HepG2 (cell line): ENCODE results near the gene UPF3A. TPM values are rescaled to one million over a fixed set of nuclear protein-coding genes. Genes with fewer than 3 reads are reported as not detected.
A peak's percentile ranks its signal among the peaks of the same experiment; 100 is the strongest.

ENCODE experiments used
- GATA4 ChIP-seq: sonication (generic); IDR thresholded peaks from 2 replicates; pipeline ENCODE4 v1.6.1; 2016; ENCODE audit warnings: antibody characterized with exemption, low read depth, borderline replicate concordance
- GATAD2A ChIP-seq: IDR thresholded peaks from 2 replicates; pipeline ENCODE4 v1.6.1; 2016
- KDM1A ChIP-seq: IDR thresholded peaks from 2 replicates; pipeline ENCODE4 v1.6.1; 2016; ENCODE audit warnings: missing compliant biosample characterization
- NFIC ChIP-seq: IDR thresholded peaks from 2 replicates; pipeline ENCODE4 v1.6.1; 2012; ENCODE audit warnings: mild to moderate bottlenecking, low read length, inconsistent platforms
- SMAD9 ChIP-seq: sonication (generic); formaldehyde crosslinking; IDR thresholded peaks from 2 replicates; pipeline ENCODE4 v1.5.1; 2020; ENCODE audit warnings: mild to moderate bottlenecking, missing genetic modification reagents
- ZBTB20 ChIP-seq: sonication (generic); formaldehyde crosslinking; IDR thresholded peaks from 2 replicates; pipeline ENCODE4 v1.8.1; 2023; ENCODE audit warnings: missing genetic modification reagents, low read depth, mild to moderate bottlenecking, borderline replicate concordance
- ZNF557 ChIP-seq: sonication (generic); formaldehyde crosslinking; IDR thresholded peaks from 2 replicates; pipeline ENCODE4 v1.4.0; 2020; ENCODE audit warnings: missing genetic modification reagents
- ZNF605 ChIP-seq: sonication (generic); formaldehyde crosslinking; IDR thresholded peaks from 2 replicates; pipeline ENCODE4 v1.8.0; 2022; ENCODE audit warnings: mild to moderate bottlenecking, missing genetic modification reagents
- polyA plus RNA-seq, 8 experiments: library from polyadenylated mRNA; depleted of rRNA in 3 of 8; stranded (reverse) in 7 of 8; unstranded in 1 of 8; fragments of >200 nt; fragmentation: Illumina TruSeq in 4 of 8; extraction: Trizol in 4 of 8; gene quantifications; 2 replicates each; pipeline versions ENCODE4 v1.2.1 to v1.2.3, GENCODE V29; 2011 to 2016; ENCODE audit warnings: low read depth in 4 of 8, missing spikeins in 1 of 8, mixed read lengths in 1 of 8; ENCODE audit not compliant: insufficient read depth in 1 of 8
- total RNA-seq, 5 experiments: library from RNA; depleted of rRNA; stranded (reverse); fragments of >200 nt; fragmentation: Illumina TruSeq; extraction: Trizol; gene quantifications; 2 replicates each; pipeline ENCODE4 v1.2.3, GENCODE V29; 2016; ENCODE audit warnings: low read depth in 1 of 5
- TF ChIP-seq, protein P1 (sequence below): sonication (generic); formaldehyde crosslinking; IDR thresholded peaks from 2 replicates; pipeline ENCODE4 v1.5.1; 2020; ENCODE audit warnings: mild to moderate bottlenecking, missing genetic modification reagents, moderate library complexity
- TF ChIP-seq, protein P2 (sequence below): IDR thresholded peaks from 2 replicates; pipeline ENCODE4 v1.6.1; 2016; ENCODE audit warnings: missing genetic modification reagents, missing compliant biosample characterization
- TF ChIP-seq, protein P3 (sequence below): sonication (generic); formaldehyde crosslinking; IDR thresholded peaks from 2 replicates; pipeline ENCODE4 v1.4.0; 2020; ENCODE audit warnings: missing genetic modification reagents
- TF ChIP-seq, protein P4 (sequence below): sonication (generic); formaldehyde crosslinking; IDR thresholded peaks from 2 replicates; pipeline ENCODE4 v1.4.0; 2020; ENCODE audit warnings: missing genetic modification reagents
- TF ChIP-seq, protein P5 (sequence below): sonication (generic); formaldehyde crosslinking; IDR thresholded peaks from 2 replicates; pipeline ENCODE4 v1.5.1; 2020; ENCODE audit warnings: missing genetic modification reagents, mild to moderate bottlenecking, borderline replicate concordance
- TF ChIP-seq, protein P6 (sequence below): IDR thresholded peaks from 2 replicates; pipeline ENCODE4 v1.6.1; 2012; ENCODE audit warnings: low read depth, low read length, improper control_type of control experiment
- TF ChIP-seq, protein P7 (sequence below): sonication (generic); formaldehyde crosslinking; IDR thresholded peaks from 2 replicates; pipeline ENCODE4 v1.8.0; 2022; ENCODE audit warnings: low read depth, missing genetic modification reagents

Gene UPF3A
- total and polyA plus RNA-seq, 2 of the 13 experiments (the other 11 are each of a cell fraction or from before 2014, with no cell fraction given): 60.2 to 63.8 TPM

DNA sequence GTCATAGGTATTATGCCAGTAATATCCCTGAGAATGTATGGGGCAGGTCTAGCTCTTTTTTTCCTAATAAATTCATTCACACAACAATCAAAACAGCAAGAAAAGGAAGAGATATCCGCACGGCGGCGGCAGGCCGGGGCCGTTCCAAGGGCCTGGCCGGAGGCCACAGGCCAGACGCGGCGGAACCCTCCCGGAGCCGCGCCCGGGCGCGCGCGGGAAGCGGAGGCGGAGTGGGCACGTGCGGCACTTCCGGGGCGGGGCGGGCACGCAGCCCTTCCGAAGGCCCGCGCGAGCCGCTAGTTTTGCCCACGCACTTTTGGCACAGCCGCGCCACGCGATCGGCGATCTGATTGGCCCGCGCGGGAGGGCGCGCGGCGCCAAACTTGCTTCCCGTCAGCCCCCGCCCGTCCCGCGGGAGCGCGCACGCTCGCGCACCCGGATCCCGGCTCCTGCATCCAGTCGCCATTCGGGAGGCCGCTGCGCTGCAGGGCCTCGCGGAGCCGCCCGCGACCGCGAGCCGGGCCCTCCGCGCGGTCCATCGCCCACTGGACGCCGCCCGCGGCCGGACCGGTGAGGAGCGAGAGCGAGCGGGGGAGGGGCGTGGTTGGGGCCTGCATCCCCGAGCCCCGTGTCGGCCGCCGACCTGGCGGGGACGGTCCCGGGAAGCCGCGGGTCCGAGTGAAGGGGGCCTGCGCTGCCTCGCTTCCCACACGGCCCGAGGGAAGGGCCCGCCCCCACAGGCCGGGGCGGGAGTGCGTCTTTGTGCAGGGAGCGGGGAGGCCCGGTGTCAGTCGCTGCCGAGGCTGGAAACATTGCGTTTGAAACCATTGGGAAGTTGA, 32.9 kb downstream of the UPF3A start, which contains the start of gene CHAMP1 (continued):
- TF ChIP-seq, protein P1, sequence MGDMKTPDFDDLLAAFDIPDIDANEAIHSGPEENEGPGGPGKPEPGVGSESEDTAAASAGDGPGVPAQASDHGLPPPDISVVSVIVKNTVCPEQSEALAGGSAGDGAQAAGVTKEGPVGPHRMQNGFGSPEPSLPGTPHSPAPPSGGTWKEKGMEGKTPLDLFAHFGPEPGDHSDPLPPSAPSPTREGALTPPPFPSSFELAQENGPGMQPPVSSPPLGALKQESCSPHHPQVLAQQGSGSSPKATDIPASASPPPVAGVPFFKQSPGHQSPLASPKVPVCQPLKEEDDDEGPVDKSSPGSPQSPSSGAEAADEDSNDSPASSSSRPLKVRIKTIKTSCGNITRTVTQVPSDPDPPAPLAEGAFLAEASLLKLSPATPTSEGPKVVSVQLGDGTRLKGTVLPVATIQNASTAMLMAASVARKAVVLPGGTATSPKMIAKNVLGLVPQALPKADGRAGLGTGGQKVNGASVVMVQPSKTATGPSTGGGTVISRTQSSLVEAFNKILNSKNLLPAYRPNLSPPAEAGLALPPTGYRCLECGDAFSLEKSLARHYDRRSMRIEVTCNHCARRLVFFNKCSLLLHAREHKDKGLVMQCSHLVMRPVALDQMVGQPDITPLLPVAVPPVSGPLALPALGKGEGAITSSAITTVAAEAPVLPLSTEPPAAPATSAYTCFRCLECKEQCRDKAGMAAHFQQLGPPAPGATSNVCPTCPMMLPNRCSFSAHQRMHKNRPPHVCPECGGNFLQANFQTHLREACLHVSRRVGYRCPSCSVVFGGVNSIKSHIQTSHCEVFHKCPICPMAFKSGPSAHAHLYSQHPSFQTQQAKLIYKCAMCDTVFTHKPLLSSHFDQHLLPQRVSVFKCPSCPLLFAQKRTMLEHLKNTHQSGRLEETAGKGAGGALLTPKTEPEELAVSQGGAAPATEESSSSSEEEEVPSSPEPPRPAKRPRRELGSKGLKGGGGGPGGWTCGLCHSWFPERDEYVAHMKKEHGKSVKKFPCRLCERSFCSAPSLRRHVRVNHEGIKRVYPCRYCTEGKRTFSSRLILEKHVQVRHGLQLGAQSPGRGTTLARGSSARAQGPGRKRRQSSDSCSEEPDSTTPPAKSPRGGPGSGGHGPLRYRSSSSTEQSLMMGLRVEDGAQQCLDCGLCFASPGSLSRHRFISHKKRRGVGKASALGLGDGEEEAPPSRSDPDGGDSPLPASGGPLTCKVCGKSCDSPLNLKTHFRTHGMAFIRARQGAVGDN: peak; percentile 91
- TF ChIP-seq, protein P2, sequence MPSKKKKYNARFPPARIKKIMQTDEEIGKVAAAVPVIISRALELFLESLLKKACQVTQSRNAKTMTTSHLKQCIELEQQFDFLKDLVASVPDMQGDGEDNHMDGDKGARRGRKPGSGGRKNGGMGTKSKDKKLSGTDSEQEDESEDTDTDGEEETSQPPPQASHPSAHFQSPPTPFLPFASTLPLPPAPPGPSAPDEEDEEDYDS (CRISPR knock-in tag): 0 out of 2 replicates have a peak, but pooled peaks have one; percentile 26
- TF ChIP-seq KDM1A (CRISPR knock-in tag): no peak
- TF ChIP-seq, protein P3, sequence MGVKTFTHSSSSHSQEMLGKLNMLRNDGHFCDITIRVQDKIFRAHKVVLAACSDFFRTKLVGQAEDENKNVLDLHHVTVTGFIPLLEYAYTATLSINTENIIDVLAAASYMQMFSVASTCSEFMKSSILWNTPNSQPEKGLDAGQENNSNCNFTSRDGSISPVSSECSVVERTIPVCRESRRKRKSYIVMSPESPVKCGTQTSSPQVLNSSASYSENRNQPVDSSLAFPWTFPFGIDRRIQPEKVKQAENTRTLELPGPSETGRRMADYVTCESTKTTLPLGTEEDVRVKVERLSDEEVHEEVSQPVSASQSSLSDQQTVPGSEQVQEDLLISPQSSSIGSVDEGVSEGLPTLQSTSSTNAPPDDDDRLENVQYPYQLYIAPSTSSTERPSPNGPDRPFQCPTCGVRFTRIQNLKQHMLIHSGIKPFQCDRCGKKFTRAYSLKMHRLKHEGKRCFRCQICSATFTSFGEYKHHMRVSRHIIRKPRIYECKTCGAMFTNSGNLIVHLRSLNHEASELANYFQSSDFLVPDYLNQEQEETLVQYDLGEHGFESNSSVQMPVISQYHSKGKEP: 0 out of 2 replicates have a peak, but pooled peaks have one; percentile 42
- TF ChIP-seq SMAD9 (CRISPR knock-in tag): no peak
- TF ChIP-seq ZBTB20 (CRISPR knock-in tag): peak; percentile 20; the same call in 1 of the 2 replicates
- TF ChIP-seq ZNF605 (CRISPR knock-in tag): no peak
- TF ChIP-seq, protein P4, sequence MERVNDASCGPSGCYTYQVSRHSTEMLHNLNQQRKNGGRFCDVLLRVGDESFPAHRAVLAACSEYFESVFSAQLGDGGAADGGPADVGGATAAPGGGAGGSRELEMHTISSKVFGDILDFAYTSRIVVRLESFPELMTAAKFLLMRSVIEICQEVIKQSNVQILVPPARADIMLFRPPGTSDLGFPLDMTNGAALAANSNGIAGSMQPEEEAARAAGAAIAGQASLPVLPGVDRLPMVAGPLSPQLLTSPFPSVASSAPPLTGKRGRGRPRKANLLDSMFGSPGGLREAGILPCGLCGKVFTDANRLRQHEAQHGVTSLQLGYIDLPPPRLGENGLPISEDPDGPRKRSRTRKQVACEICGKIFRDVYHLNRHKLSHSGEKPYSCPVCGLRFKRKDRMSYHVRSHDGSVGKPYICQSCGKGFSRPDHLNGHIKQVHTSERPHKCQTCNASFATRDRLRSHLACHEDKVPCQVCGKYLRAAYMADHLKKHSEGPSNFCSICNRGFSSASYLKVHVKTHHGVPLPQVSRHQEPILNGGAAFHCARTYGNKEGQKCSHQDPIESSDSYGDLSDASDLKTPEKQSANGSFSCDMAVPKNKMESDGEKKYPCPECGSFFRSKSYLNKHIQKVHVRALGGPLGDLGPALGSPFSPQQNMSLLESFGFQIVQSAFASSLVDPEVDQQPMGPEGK (CRISPR knock-in tag): peak; percentile 43; the same call in 1 of the 2 replicates
- TF ChIP-seq, protein P5, sequence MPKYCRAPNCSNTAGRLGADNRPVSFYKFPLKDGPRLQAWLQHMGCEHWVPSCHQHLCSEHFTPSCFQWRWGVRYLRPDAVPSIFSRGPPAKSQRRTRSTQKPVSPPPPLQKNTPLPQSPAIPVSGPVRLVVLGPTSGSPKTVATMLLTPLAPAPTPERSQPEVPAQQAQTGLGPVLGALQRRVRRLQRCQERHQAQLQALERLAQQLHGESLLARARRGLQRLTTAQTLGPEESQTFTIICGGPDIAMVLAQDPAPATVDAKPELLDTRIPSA (CRISPR knock-in tag): 0 out of 2 replicates have a peak, but pooled peaks have one; percentile 65
- no peak for TF ChIP-seq ZNF557 (CRISPR knock-in tag)
- TF ChIP-seq, protein P6, sequence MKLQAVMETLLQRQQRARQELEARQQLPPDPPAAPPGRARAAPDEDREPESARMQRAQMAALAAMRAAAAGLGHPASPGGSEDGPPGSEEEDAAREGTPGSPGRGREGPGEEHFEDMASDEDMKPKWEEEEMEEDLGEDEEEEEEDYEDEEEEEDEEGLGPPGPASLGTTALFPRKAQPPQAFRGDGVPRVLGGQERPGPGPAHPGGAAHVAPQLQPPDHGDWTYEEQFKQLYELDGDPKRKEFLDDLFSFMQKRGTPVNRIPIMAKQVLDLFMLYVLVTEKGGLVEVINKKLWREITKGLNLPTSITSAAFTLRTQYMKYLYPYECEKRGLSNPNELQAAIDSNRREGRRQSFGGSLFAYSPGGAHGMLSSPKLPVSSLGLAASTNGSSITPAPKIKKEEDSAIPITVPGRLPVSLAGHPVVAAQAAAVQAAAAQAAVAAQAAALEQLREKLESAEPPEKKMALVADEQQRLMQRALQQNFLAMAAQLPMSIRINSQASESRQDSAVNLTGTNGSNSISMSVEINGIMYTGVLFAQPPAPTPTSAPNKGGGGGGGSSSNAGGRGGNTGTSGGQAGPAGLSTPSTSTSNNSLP: no peak
- TF ChIP-seq, protein P7, sequence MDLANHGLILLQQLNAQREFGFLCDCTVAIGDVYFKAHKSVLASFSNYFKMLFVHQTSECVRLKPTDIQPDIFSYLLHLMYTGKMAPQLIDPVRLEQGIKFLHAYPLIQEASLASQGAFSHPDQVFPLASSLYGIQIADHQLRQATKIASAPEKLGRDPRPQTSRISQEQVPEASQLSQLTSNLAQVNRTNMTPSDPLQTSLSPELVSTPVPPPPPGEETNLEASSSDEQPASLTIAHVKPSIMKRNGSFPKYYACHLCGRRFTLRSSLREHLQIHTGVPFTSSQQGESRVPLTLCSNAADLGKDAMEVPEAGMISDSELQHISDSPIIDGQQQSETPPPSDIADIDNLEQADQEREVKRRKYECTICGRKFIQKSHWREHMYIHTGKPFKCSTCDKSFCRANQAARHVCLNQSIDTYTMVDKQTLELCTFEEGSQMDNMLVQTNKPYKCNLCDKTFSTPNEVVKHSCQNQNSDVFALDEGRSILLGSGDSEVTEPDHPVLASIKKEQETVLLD (CRISPR knock-in tag): peak; percentile 87
- TF ChIP-seq GATAD2A: peak; percentile 4; the same call in 1 of the 2 replicates
- 0 out of 2 replicates have a peak, but pooled peaks have one; percentile 35 for TF ChIP-seq NFIC
- TF ChIP-seq GATA4: no peak
